Vagina (tissue), 2 donors: Measurements from ENCODE around the gene IFT88.

ENCODE experiments used
- CTCF ChIP-seq, 3 experiments: fragments of 450-650 bp in 2 of 3; fragments of 200-600 bp in 1 of 3; sonication (generic) in 1 of 3; IDR thresholded peaks; one replicate each; pipeline ENCODE4 v1.5.1; 2017 to 2019; ENCODE audit warnings: antibody characterized with exemption in 3 of 3, mild to moderate bottlenecking in 2 of 3, moderate library complexity in 2 of 3
- POLR2A ChIP-seq, 2 donors: fragments of 450-650 bp; IDR thresholded peaks; one replicate each; pipeline ENCODE4 v1.6.1; 2017; ENCODE audit warnings: antibody characterized with exemption in 2 of 2, mild to moderate bottlenecking in 2 of 2, moderate library complexity in 2 of 2

GRCh38 chr13:20585371-20585770, 18.4 kb downstream of the IFT88 start:
- TF ChIP-seq CTCF (IDR thresholded peaks at IDR 0.05) = no peak
- TF ChIP-seq POLR2A (IDR thresholded peaks at IDR 0.05) = no peak
